Neutrophil (primary cell): ENCODE results near the gene CA10.

ENCODE experiments used
- H3K27ac ChIP-seq: fragments of 200-600 bp; sonication (generic); 2 replicates; pipeline ENCODE4 v1.5.1; 2016; ENCODE audit warnings: mild to moderate bottlenecking, moderate library complexity
- H3K27me3 ChIP-seq: fragments of 200-600 bp; sonication (generic); 2 replicates; pipeline ENCODE4 v1.6.0; 2016; ENCODE audit warnings: mild to moderate bottlenecking
- H3K36me3 ChIP-seq: fragments of 200-600 bp; sonication (generic); 2 replicates; pipeline ENCODE4 v1.5.1; 2017
- H3K4me1 ChIP-seq, 2 experiments: fragments of 200-600 bp in 1 of 2; sonication (generic) in 1 of 2; 1 replicate in 1 of 2; 2 replicates in 1 of 2; pipeline versions ENCODE4 v1.5.1 to v1.6.1; 2013 to 2016; ENCODE audit warnings: low read depth in 1 of 2, low read length in 1 of 2, mild to moderate bottlenecking in 1 of 2, moderate library complexity in 1 of 2; ENCODE audit not compliant: control insufficient read depth in 1 of 2, insufficient read depth in 1 of 2
- H3K4me3 ChIP-seq, 2 experiments: fragments of 200-600 bp in 1 of 2; sonication (generic) in 1 of 2; 1 replicate in 1 of 2; 2 replicates in 1 of 2; pipeline ENCODE4 v1.5.1; 2013 to 2016; ENCODE audit warnings: low read depth in 1 of 2, low read length in 1 of 2, mild to moderate bottlenecking in 1 of 2, moderate library complexity in 1 of 2
- H3K9me3 ChIP-seq: fragments of 200-600 bp; sonication (generic); 2 replicates; pipeline ENCODE4 v1.5.1; 2016
- CTCF ChIP-seq: fragments of 200-600 bp; sonication (generic); IDR thresholded peaks from 2 replicates; pipeline ENCODE4 v1.5.1; 2016; ENCODE audit warnings: antibody characterized with exemption

Gene CA10

GRCh38 chr17:51653878-51654277 is 504.6 kb downstream of the CA10 start:
- Histone ChIP-seq H3K4me1 (no peaks in the 10 kb centered on the region), H3K4me3 (no peak overlapping the region), H3K27me3 (no peaks in the 10 kb centered on the region), H3K9me3 (no peaks in the 10 kb centered on the region), H3K36me3 (no peaks in the 10 kb centered on the region), H3K27ac (no peak overlapping the region)
- no peak for TF ChIP-seq CTCF

GRCh38 chr17:51652529-51652928 is 506.0 kb downstream of the CA10 start:
- H3K27ac ChIP-seq, result no peak overlapping the region
- H3K4me3 ChIP-seq, result no peak overlapping the region
- no peaks in the 10 kb centered on the region for H3K36me3 ChIP-seq
- H3K27me3 ChIP-seq, result no peaks in the 10 kb centered on the region
- H3K4me1 ChIP-seq, result no peaks in the 10 kb centered on the region
- no peaks in the 10 kb centered on the region for H3K9me3 ChIP-seq
- TF ChIP-seq CTCF, result no peak

DNA sequence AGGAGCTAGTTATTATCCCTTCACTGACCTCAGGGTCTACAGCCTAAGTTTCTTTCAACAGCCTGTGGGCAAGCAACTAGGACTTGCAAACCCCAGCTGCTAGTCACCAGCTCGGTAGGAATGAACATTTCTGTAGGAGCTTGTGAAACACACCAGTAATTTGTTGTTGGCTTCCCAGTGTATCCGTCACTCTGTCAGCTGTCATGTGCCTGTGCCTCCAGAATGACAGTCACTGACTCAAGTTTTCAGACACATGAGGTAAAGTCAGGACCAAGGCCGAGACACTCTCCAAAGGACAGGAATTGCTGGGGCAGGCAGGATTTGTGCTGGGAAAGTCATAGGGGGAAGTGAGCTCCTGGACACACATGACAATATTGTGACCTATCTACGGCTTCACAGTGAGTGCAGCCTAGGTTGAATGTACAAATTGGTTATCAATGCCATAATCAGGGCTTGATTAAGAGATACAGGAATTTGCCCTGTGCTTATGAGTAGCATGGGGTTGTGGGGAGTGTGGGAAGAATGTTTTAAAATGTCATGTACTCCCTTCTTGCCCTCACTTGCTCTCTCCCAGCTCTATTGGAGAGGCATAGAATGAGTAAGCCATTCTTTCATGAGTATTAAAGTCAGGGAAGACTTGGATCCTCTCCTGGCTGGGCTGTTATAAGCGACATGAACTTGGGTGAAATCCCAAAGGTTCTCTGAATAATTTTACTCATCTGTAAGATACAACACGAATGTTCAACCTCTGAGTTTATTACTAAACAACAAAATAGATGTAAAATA is 506.8 kb downstream of the CA10 start:
- Histone ChIP-seq H3K27me3 (no peaks in the 10 kb centered on the region), H3K27ac (no peak overlapping the region), H3K9me3 (no peaks in the 10 kb centered on the region), H3K4me1 (no peaks in the 10 kb centered on the region), H3K36me3 (no peaks in the 10 kb centered on the region), H3K4me3 (no peak overlapping the region)
- TF ChIP-seq CTCF, result no peak

DNA sequence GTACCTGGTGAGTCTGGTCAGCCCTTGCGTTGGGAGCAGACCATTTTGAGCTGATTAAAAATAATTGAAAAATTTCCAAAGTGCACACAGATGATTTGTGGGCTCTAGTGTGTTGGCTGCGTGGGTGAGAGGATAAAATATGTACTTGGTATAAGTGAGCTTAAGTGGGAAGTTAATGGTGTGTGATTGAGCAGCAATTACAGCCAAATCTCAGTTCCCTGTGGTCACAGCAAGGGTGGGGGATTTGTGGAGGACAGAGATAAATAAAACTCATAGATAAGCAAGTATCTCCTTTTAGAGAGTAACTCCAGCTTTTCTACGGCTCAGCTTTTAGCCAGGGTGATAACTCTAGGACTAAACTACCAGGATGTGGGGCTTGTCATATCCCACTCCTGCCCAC is 507.7 kb downstream of the CA10 start:
- no peak overlapping the region for H3K27ac ChIP-seq
- H3K36me3 ChIP-seq, result no peaks in the 10 kb centered on the region
- no peaks in the 10 kb centered on the region for H3K27me3 ChIP-seq
- no peaks in the 10 kb centered on the region for H3K9me3 ChIP-seq
- no peak for TF ChIP-seq CTCF
- no peaks in the 10 kb centered on the region for H3K4me1 ChIP-seq
- H3K4me3 ChIP-seq, result no peak overlapping the region

DNA sequence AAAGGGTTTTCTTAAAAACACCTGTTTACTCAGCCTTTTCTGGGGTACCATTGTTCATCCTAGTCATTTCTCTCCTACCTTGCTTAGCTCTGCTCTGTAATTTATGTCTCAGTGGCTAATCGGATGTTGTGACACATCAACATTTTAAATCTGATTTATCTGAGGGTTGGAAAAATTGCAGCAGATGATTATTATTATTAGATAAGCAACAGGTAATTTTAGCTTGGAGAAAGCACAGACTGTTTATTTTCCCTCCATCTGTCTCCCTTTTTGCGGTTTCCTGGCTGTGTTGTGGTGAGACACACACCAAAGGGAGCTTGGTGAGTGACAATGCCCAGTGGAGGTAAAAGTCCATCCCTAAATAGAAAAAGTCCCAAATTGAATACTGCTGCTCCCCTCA is 508.3 kb downstream of the CA10 start:
- H3K27me3 ChIP-seq, result no peaks in the 10 kb centered on the region
- H3K4me3 ChIP-seq, result no peak overlapping the region
- no peak overlapping the region for H3K27ac ChIP-seq
- H3K9me3 ChIP-seq, result no peaks in the 10 kb centered on the region
- no peaks in the 10 kb centered on the region for H3K36me3 ChIP-seq
- TF ChIP-seq CTCF, result no peak
- no peaks in the 10 kb centered on the region for H3K4me1 ChIP-seq
